LNCaP clone FGC (cell line): ENCODE results near the gene BTAF1.
A peak's percentile ranks its signal among the peaks of the same experiment; 100 is the strongest.

ENCODE experiments used
- DNase-seq: peaks from one replicate; pipeline ENCODE4 v3.0.0-alpha.2; 2011; ENCODE audit warnings: low read depth
- H3K4me3 ChIP-seq: 2 replicates; pipeline ENCODE4 v1.5.1; 2011; ENCODE audit warnings: mild to moderate bottlenecking, low read depth, low read length, control low read depth
- CTCF ChIP-seq: IDR thresholded peaks from 2 replicates; pipeline ENCODE4 v1.5.1; 2012; ENCODE audit warnings: mild to moderate bottlenecking; ENCODE audit not compliant: control insufficient read depth, insufficient read depth; ENCODE audit errors: extremely low read depth

BTAF1 gene

GRCh38 chr10:91909117-91909677 lies 14.4 kb upstream of the BTAF1 start, which contains the start of gene FGFBP3:
Gene FGFBP3, minus strand, starts transcription at chr10:91909486. Its CDS starts 517 bp downstream, at chr10:91908969.
- peak within 1 kb of the TSS; percentile 62 for H3K4me3 ChIP-seq
- no peak for TF ChIP-seq CTCF
- DNase-seq, result no peak

- TF ChIP-seq CTCF, result no peak
- no peak for DNase-seq
- no peak overlapping the region for H3K4me3 ChIP-seq
Measured at GRCh38 chr10:91910467-91910866, 13.1 kb upstream of the BTAF1 start.

GRCh38 chr10:91919651-91920050 lies 3.9 kb upstream of the BTAF1 start:
- no peak for DNase-seq
- no peak for TF ChIP-seq CTCF
- H3K4me3 ChIP-seq, result no peak overlapping the region

- no peak for TF ChIP-seq CTCF
- DNase-seq, result no peak
- peak overlapping the region; percentile 93 for H3K4me3 ChIP-seq
Measured at GRCh38 chr10:91924212-91925021, 847 bp downstream of the BTAF1 start.

- DNase-seq, result no peak
- no peak for TF ChIP-seq CTCF
- peak overlapping the region; percentile 93 for H3K4me3 ChIP-seq
Measured at GRCh38 chr10:91925022-91925320, 1.4 kb downstream of the BTAF1 start.

GRCh38 chr10:91930939-91931338 lies 7.4 kb downstream of the BTAF1 start:
- no peak overlapping the region for H3K4me3 ChIP-seq
- no peak for DNase-seq
- no peak for TF ChIP-seq CTCF

- DNase-seq, result no peak
- TF ChIP-seq CTCF, result no peak
- H3K4me3 ChIP-seq, result no peak overlapping the region
Measured at GRCh38 chr10:91931526-91932190, 8.1 kb downstream of the BTAF1 start.
